Activated CD4-positive, alpha-beta T cell treated with anti-CD3 and anti-CD28 coated beads, Interleukin-2, amount 10 ng/mL, durations not matched to agents 24 days and 14 days (primary cell): ENCODE data around the gene SKP1. TPM values are rescaled to one million over a fixed set of nuclear protein-coding genes. Genes with fewer than 3 reads are reported as not detected.

Source experiments
- DNase-seq: peaks from one replicate; pipeline ENCODE4 v3.0.0; 2022
- H3K27ac Mint-ChIP-seq: one replicate; pipeline ENCODE4 v1.8.0; 2022; ENCODE audit warnings: mild to moderate bottlenecking, mixed read lengths
- H3K27me3 Mint-ChIP-seq: one replicate; pipeline ENCODE4 v1.8.0; 2022; ENCODE audit warnings: mixed read lengths
- H3K36me3 Mint-ChIP-seq: one replicate; pipeline ENCODE4 v1.8.0; 2022; ENCODE audit warnings: low read depth, mild to moderate bottlenecking, mixed read lengths
- H3K4me1 Mint-ChIP-seq: one replicate; pipeline ENCODE4 v1.8.0; 2021; ENCODE audit warnings: mixed read lengths
- H3K4me3 Mint-ChIP-seq: one replicate; pipeline ENCODE4 v1.8.0; 2022; ENCODE audit warnings: mild to moderate bottlenecking, moderate library complexity, mixed read lengths
- H3K9me3 Mint-ChIP-seq: one replicate; pipeline ENCODE4 v1.8.0; 2021; ENCODE audit warnings: mixed read lengths
- intact Hi-C: fragments of 100-400 bp; cut with micrococcal nuclease; formaldehyde crosslinking; loops from one replicate; pipeline ENCODE4 v1.15.1; 2023
- total RNA-seq: library from RNA; stranded (reverse); gene quantifications from 2 replicates; pipeline ENCODE4 v1.2.3, GENCODE V29; 2022

SKP1 gene
- total RNA-seq, 1 donor from 2014 or later = 266 TPM

- H3K27ac Mint-ChIP-seq = no peak overlapping the region
- H3K4me3 Mint-ChIP-seq = no peak overlapping the region
- no peaks in the 10 kb centered on the region for H3K9me3 Mint-ChIP-seq
- no peaks in the 10 kb centered on the region for H3K27me3 Mint-ChIP-seq
- DNase-seq = no peak
- H3K4me1 Mint-ChIP-seq = peaks cover 6% of the 10 kb centered on the region
- peaks cover 53% of the 10 kb centered on the region for H3K36me3 Mint-ChIP-seq
- intact Hi-C loops = no loop called here
Measured at GRCh38 chr5:134203630-134204029, 26.9 kb upstream of the SKP1 start.

DNA sequence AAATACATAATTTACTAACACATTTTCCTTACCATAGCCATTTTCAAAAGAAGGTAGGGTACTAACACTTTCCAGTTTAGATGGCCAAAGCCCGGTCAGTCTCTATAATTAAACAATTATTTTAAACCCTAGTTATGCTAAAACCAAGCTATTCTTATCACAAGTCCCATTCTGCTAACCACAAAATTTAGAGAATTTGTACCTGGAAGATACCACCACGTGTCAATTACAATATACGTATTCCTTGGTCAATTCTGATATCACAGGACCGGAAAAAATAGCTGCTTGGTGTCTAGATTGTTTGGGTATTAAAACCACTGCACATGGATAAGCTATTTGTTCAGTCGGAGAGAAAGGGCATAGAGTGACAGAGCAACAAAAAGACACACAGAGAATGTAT, 18.9 kb upstream of the SKP1 start:
- H3K9me3 Mint-ChIP-seq = no peaks in the 10 kb centered on the region
- no peak for DNase-seq
- H3K27me3 Mint-ChIP-seq = no peaks in the 10 kb centered on the region
- peaks cover 47% of the 10 kb centered on the region for H3K36me3 Mint-ChIP-seq
- peaks cover 1% of the 10 kb centered on the region for H3K4me1 Mint-ChIP-seq
- intact Hi-C loops = no loop called here
- H3K27ac Mint-ChIP-seq = no peak overlapping the region
- H3K4me3 Mint-ChIP-seq = no peak overlapping the region

GRCh38 chr5:134189031-134189430, 12.3 kb upstream of the SKP1 start:
- intact Hi-C loops = no loop called here
- no peaks in the 10 kb centered on the region for H3K36me3 Mint-ChIP-seq
- H3K4me3 Mint-ChIP-seq = no peak overlapping the region
- DNase-seq = no peak
- no peak overlapping the region for H3K27ac Mint-ChIP-seq
- H3K9me3 Mint-ChIP-seq = no peaks in the 10 kb centered on the region
- no peaks in the 10 kb centered on the region for H3K4me1 Mint-ChIP-seq
- H3K27me3 Mint-ChIP-seq = no peaks in the 10 kb centered on the region

DNA sequence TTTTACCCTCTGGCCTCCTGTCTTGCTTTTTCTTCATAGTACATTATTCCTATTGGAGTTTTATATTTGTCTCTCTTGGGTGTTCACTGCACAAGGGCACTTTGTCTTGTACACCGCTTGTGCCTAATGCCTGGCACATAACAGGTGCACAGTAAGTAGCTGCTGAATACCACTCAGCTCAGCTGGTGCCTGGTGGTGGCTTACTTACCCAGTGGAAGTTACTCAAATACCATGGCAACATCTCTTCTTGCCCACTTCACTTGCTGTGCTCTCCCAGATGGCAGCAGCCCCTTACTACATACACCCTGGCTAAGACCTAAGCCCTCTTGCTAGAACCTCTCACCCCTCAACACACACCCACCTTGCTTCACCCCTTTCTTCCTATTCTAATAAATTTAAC, 11.3 kb upstream of the SKP1 start:
- no peak overlapping the region for H3K27ac Mint-ChIP-seq
- no peaks in the 10 kb centered on the region for H3K9me3 Mint-ChIP-seq
- intact Hi-C loops = no loop called here
- DNase-seq = no peak
- no peak overlapping the region for H3K4me3 Mint-ChIP-seq
- no peaks in the 10 kb centered on the region for H3K4me1 Mint-ChIP-seq
- no peaks in the 10 kb centered on the region for H3K36me3 Mint-ChIP-seq
- no peaks in the 10 kb centered on the region for H3K27me3 Mint-ChIP-seq

- Mint-ChIP-seq H3K36me3 (no peaks in the 10 kb centered on the region), H3K27me3 (peaks cover 4% of the 10 kb centered on the region), H3K4me3 (no peak overlapping the region), H3K27ac (no peak overlapping the region), H3K4me1 (no peaks in the 10 kb centered on the region), H3K9me3 (no peaks in the 10 kb centered on the region)
- peak; percentile 94 for DNase-seq
- intact Hi-C loops = loop anchor here (1.0 to 2.0 kb wide), 3 partner anchors 42 to 402 kb away; partner anchors contain the start of gene PPP2CA
Measured at GRCh38 chr5:134184155-134185135, 7.7 kb upstream of the SKP1 start.

- Mint-ChIP-seq H3K4me1 (no peaks in the 10 kb centered on the region), H3K27ac (no peak overlapping the region), H3K27me3 (peaks cover 4% of the 10 kb centered on the region), H3K36me3 (no peaks in the 10 kb centered on the region), H3K9me3 (no peaks in the 10 kb centered on the region), H3K4me3 (no peak overlapping the region)
- DNase-seq = no peak
- intact Hi-C loops = no loop called here
Measured at GRCh38 chr5:134183481-134183880, 6.7 kb upstream of the SKP1 start.

DNA sequence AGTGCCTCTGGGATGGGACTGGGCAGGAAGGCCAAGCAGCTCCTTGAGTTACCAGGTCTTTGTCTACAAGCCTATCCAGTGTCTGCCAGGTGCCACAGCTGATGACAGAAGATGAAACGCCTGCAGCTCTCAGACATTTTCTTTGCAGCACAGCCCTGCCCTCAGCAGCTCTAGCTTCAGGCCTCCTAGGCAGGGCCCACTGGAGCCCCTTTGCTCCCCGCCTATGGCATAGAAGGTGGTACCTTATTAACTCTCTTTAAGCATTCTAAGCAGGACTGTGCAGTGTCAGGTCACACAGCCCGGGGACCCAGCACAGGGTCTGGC, 1.3 kb upstream of the SKP1 start:
- intact Hi-C loops = loop anchor here (5.0 kb wide), 2 partner anchors 194 to 1126 kb away; partner anchors contain the start of genes HSPA4 and UBE2B
- peak overlapping the region; percentile 97 for H3K27ac Mint-ChIP-seq
- peak overlapping the region; percentile 93 for H3K4me3 Mint-ChIP-seq
- DNase-seq = peak; percentile 61
- peaks cover 4% of the 10 kb centered on the region for H3K27me3 Mint-ChIP-seq
- H3K4me1 Mint-ChIP-seq = peaks cover 15% of the 10 kb centered on the region
- no peaks in the 10 kb centered on the region for H3K9me3 Mint-ChIP-seq
- H3K36me3 Mint-ChIP-seq = peaks cover 10% of the 10 kb centered on the region

GRCh38 chr5:134177369-134178095, 782 bp upstream of the SKP1 start:
- Mint-ChIP-seq H3K27me3 (peaks cover 4% of the 10 kb centered on the region), H3K4me3 (peak overlapping the region; percentile 93), H3K4me1 (peaks cover 16% of the 10 kb centered on the region), H3K27ac (peak overlapping the region; percentile 97), H3K9me3 (no peaks in the 10 kb centered on the region), H3K36me3 (peaks cover 13% of the 10 kb centered on the region)
- DNase-seq = no peak
- intact Hi-C loops = loop anchor here (1.0 to 5.0 kb wide), 3 partner anchors 195 to 1125 kb away; partner anchors contain the start of genes HSPA4, JADE2 and UBE2B

GRCh38 chr5:134175921-134176510, 734 bp downstream of the SKP1 start:
- no peak for DNase-seq
- intact Hi-C loops = loop anchor here (1.0 to 5.0 kb wide), 4 partner anchors 50 to 1124 kb away; partner anchors contain the start of genes HSPA4, PPP2CA and UBE2B
- Mint-ChIP-seq H3K9me3 (no peaks in the 10 kb centered on the region), H3K4me1 (peaks cover 26% of the 10 kb centered on the region), H3K27me3 (no peaks in the 10 kb centered on the region), H3K36me3 (peaks cover 26% of the 10 kb centered on the region), H3K27ac (peak overlapping the region; percentile 97), H3K4me3 (peak overlapping the region; percentile 93)

DNA sequence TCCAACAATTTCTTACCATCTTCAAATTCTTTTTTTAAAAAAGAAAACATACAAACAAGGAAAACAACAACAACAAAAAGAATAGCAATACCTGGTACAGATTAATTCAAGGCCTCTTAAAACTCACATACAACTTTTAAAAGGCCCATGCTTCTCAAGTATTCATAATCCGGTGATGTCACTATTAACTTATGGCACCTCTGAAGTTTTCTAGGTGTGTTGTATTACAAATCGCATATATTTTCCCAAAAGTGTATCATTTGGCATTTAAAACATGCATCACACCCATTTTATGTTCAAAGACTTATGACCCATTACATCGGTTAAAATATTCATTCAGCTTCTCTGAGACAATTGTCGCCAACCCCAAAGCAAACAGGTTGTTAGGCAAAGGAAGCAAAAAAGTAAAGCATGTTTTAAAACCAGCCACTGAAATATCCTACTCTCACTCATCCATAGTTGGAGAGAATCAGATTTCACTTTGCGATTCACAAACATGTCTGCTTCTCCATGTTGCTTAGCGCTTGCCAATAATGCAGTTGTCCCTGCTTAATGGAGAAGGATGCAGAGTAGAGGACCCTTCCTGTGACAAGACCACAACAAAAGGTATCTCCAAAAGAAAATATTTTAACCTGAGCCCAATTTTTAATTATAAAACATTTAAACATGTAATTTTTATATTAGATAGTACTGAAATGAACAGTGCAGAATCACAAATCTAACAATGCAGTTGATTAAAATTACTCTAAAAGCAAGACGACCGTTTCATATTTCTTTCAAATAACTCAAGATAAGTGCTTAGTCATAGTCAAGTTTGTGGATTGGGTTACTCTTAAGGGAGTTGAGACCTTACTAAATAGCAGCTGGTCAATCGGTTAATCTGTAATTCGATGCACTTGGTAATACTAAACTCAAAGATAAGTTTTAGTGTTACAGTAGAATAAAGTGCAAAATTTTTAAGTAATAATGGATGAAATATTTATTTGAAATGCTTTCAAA, 1.6 kb downstream of the SKP1 start:
- peak overlapping the region; percentile 93 for H3K4me3 Mint-ChIP-seq
- intact Hi-C loops = loop anchor here (5.0 kb wide), 2 partner anchors 197 to 1123 kb away; partner anchors contain the start of genes HSPA4 and UBE2B
- DNase-seq = no peak
- no peaks in the 10 kb centered on the region for H3K27me3 Mint-ChIP-seq
- H3K9me3 Mint-ChIP-seq = no peaks in the 10 kb centered on the region
- H3K27ac Mint-ChIP-seq = peak overlapping the region; percentile 97
- H3K4me1 Mint-ChIP-seq = peaks cover 26% of the 10 kb centered on the region
- H3K36me3 Mint-ChIP-seq = peaks cover 32% of the 10 kb centered on the region

GRCh38 chr5:134171972-134172371, 4.8 kb downstream of the SKP1 start:
- peaks cover 49% of the 10 kb centered on the region for H3K36me3 Mint-ChIP-seq
- H3K4me1 Mint-ChIP-seq = peaks cover 25% of the 10 kb centered on the region
- H3K9me3 Mint-ChIP-seq = no peaks in the 10 kb centered on the region
- intact Hi-C loops = no loop called here
- no peak overlapping the region for H3K27ac Mint-ChIP-seq
- H3K27me3 Mint-ChIP-seq = no peaks in the 10 kb centered on the region
- DNase-seq = no peak
- no peak overlapping the region for H3K4me3 Mint-ChIP-seq

GRCh38 chr5:134162592-134162991, 14.2 kb downstream of the SKP1 start:
- intact Hi-C loops = no loop called here
- H3K36me3 Mint-ChIP-seq = peaks cover 67% of the 10 kb centered on the region
- H3K27ac Mint-ChIP-seq = no peak overlapping the region
- H3K4me1 Mint-ChIP-seq = peaks cover 12% of the 10 kb centered on the region
- no peaks in the 10 kb centered on the region for H3K27me3 Mint-ChIP-seq
- DNase-seq = no peak
- H3K9me3 Mint-ChIP-seq = no peaks in the 10 kb centered on the region
- no peak overlapping the region for H3K4me3 Mint-ChIP-seq
